Fibroblast of skin of back (primary cell): ENCODE data around the gene PCDHGA1.
"Not testable (repeated sequence)": the region's sequence is repeated elsewhere in the genome, so short reads cannot be mapped to it uniquely, and the experiment has no call there.

ENCODE experiments used
- DNase-seq: peaks from one replicate; pipeline ENCODE4 v3.0.0-alpha.2; 2013

PCDHGA1 gene

GRCh38 chr5:141383345-141383744, 53.0 kb downstream of the PCDHGA1 start:
- DNase-seq: no peak

DNA sequence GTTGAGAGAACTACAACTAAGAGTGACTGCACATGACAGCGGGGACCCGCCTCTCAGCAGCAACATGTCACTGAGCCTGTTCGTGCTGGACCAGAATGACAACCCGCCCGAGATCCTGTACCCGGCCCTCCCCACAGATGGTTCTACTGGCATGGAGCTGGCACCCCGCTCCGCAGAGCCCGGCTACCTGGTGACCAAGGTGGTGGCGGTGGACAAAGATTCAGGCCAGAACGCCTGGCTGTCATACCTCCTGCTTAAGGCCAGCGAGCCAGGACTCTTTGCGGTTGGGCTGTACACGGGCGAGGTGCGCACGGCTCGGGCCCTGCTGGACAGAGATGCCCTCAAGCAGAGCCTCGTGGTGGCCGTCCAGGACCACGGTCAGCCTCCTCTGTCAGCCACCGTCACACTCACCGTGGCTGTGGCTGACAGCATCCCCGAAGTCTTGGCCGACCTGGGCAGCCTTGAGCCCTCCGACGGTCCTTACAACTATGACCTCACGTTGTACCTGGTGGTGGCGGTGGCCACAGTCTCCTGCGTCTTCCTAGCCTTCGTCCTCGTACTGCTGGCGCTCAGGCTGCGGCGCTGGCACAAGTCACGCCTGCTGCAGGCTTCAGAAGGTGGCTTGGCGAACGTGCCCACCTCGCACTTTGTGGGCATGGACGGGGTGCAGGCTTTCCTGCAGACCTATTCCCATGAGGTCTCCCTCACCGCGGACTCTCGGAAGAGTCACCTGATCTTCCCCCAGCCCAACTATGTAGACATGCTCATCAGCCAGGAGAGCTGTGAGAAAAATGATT, 54.4 kb downstream of the PCDHGA1 start:
- no peak for DNase-seq

- peak; percentile 65 for DNase-seq
These were observed 57.4 kb downstream of the PCDHGA1 start, which contains the start of gene PCDHGB4 for GRCh38 chr5:141387557-141388311. Gene PCDHGB4 (plus strand): TSS chr5:141387698. CDS start chr5:141387885, 187 bp downstream.

GRCh38 chr5:141388661-141389060, 58.3 kb downstream of the PCDHGA1 start:
- DNase-seq: no peak

GRCh38 chr5:141389153-141390042, 59.1 kb downstream of the PCDHGA1 start:
- DNase-seq: no peak

GRCh38 chr5:141392429-141393198, 62.3 kb downstream of the PCDHGA1 start, which contains the start of gene PCDHGA8:
Gene PCDHGA8 (plus strand): TSS chr5:141392633. CDS start chr5:141392814, 181 bp downstream.
- peak; percentile 35 for DNase-seq

DNA sequence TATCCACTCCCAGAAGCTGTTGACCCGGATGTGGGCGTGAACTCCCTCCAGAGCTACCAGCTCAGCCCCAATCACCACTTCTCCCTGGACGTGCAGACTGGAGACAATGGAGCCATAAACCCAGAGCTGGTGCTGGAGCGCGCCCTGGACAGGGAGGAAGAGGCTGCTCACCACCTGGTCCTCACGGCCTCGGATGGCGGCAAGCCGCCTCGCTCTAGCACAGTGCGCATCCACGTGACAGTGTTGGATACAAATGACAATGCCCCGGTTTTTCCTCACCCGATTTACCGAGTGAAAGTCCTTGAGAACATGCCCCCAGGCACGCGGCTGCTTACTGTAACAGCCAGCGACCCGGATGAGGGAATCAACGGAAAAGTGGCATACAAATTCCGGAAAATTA, 63.0 kb downstream of the PCDHGA1 start:
- DNase-seq: no peak

- not testable (repeated sequence) for DNase-seq
These were observed 64.3 kb downstream of the PCDHGA1 start for GRCh38 chr5:141394401-141395187.

DNA sequence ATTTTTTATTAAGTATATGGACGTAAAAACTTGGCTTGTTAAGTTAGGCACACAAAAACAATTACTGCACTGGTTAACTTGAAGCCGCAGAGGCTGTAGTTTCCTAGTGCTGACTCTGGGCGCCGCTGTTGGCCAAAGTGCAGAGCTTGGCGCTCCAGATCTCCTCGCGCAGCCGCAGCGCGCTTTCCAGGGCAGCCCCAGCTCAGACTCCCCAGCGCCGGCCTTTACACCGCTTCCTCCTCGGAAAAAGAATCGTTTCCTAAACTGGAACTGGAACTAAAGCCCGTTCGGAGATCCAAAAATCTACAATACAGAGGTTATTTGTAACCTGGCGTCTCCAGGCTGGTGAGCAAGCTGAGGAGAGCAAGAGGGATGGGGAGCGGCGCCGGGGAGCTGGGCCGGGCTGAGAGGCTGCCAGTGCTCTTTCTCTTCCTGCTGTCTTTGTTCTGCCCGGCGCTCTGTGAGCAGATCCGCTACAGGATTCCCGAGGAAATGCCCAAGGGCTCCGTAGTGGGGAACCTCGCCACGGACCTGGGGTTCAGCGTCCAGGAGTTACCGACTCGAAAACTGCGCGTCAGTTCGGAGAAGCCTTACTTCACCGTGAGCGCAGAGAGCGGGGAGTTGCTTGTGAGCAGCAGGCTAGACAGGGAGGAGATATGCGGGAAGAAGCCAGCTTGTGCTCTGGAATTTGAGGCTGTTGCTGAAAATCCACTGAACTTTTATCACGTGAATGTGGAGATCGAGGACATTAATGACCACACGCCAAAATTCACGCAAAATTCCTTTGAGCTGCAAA, 67.6 kb downstream of the PCDHGA1 start, which contains the start of gene PCDHGB5:
TSS of gene PCDHGB5 (plus strand) at position 192 of the 796 bp plus-strand sequence. CDS start at position 373, 181 bp downstream.
- DNase-seq: peak; percentile 68

DNA sequence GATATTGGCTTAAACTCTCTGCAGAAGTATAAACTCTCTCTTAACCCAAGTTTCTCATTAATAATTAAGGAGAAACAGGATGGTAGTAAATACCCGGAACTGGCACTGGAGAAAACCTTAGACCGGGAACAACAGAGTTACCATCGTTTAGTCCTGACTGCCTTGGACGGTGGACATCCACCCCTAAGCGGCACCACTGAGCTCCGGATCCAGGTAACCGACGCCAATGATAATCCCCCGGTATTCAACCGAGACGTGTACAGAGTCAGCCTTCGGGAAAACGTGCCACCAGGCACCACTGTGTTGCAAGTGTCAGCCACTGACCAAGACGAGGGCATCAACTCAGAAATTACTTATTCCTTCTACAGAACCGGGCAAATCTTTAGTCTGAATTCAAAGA, 68.3 kb downstream of the PCDHGA1 start:
- no peak for DNase-seq

DNA sequence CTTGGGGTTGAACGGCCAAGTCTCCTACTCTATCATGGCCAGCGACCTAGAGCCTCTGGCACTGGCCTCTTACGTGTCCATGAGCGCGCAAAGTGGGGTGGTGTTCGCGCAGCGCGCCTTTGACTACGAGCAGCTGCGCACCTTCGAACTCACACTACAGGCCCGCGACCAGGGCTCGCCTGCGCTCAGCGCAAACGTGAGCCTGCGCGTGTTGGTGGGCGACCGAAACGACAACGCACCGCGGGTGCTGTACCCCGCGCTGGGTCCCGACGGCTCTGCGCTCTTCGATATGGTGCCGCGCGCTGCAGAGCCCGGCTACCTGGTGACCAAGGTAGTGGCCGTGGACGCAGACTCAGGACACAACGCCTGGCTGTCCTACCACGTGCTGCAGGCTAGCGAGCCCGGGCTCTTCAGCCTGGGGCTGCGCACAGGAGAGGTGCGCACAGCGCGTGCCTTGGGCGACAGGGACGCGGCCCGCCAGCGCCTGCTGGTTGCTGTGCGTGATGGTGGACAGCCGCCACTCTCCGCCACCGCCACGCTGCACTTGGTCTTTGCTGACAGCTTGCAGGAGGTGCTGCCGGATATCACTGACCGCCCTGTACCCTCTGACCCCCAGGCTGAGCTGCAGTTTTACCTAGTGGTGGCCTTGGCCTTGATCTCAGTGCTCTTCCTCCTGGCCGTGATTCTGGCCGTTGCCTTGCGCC, 69.4 kb downstream of the PCDHGA1 start:
- DNase-seq: no peak

- peak; percentile 48 for DNase-seq
These were observed 72.4 kb downstream of the PCDHGA1 start, which contains the start of gene PCDHGA9 for GRCh38 chr5:141402553-141403243. Gene PCDHGA9 (plus strand): TSS chr5:141402778. CDS start chr5:141402953, 175 bp downstream.

GRCh38 chr5:141403387-141403786, 73.1 kb downstream of the PCDHGA1 start:
- no peak for DNase-seq

- peak; percentile 42 for DNase-seq
These were observed 77.6 kb downstream of the PCDHGA1 start, which contains the start of gene PCDHGB6 for GRCh38 chr5:141407790-141408505. Gene PCDHGB6 (plus strand): TSS chr5:141408021. CDS start chr5:141408203, 182 bp downstream.

DNA sequence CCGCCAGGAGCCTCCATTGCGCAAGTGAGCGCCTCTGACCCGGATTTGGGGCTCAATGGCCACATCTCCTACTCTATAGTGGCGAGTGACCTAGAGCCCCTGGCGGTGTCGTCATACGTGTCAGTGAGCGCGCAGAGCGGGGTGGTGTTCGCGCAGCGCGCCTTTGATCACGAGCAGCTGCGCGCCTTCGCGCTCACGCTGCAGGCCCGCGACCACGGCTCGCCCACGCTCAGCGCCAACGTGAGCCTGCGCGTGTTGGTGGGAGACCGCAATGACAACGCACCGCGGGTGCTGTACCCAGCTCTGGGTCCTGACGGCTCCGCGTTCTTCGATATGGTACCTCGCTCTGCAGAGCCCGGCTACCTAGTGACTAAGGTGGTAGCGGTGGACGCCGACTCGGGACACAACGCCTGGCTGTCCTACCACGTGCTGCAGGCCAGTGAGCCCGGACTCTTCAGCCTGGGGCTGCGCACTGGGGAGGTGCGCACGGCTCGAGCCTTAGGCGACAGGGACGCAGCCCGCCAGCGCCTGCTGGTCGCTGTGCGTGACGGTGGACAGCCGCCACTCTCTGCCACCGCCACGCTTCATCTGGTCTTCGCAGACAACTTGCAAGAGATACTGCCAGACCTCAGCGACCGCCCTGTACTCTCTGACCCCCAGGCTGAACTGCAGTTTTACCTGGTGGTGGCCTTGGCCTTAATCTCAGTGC, 79.4 kb downstream of the PCDHGA1 start:
- no peak for DNase-seq

DNA sequence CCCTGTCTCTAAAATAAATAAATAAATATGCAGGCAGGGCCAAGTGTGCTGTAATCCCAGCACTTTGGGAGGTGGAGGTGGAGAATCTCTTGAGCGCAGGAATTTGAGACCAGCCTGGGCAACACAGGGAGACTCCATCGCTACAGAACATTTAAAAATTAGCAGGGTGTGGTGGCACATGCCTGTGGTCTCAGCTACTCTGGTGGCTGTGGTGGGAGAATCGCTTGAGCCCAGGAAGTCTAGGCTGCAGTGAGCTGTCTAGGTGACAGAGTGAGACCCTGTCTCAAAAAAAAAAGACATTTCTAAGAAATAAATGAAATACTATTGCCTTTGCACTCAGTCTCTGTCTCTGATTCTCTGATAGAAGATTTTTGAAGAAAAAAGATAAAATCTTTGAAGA, 81.3 kb downstream of the PCDHGA1 start:
- DNase-seq: no peak
